HG02763 (cell line): ENCODE results near the gene RFC5.
A peak's percentile ranks its signal among the peaks of the same experiment; 100 is the strongest.
"Not testable (repeated sequence)": the region's sequence is repeated elsewhere in the genome, so short reads cannot be mapped to it uniquely, and the experiment has no call there.

ENCODE experiments used
- ATAC-seq: cut with Tn5 transposase; IDR thresholded peaks from one replicate; pipeline ENCODE4 v1.9.1; 2021; ENCODE audit warnings: mild to moderate bottlenecking, moderate library complexity; ENCODE audit not compliant: unreplicated experiment

The RFC5 gene

GRCh38 chr12:118013283-118013682 lies 3.2 kb upstream of the RFC5 start:
- ATAC-seq: no peak

- no peak for ATAC-seq
These were observed 1.2 kb upstream of the RFC5 start for GRCh38 chr12:118015306-118015705.

GRCh38 chr12:118015944-118016343 lies 559 bp upstream of the RFC5 start:
- ATAC-seq: no peak

GRCh38 chr12:118017926-118018325 lies 1.4 kb downstream of the RFC5 start:
- ATAC-seq: no peak

GRCh38 chr12:118020036-118020435 lies 3.5 kb downstream of the RFC5 start:
- no peak for ATAC-seq

GRCh38 chr12:118022097-118022727 lies 5.7 kb downstream of the RFC5 start:
- ATAC-seq: not testable (repeated sequence)

- ATAC-seq: no peak
These were observed 6.2 kb downstream of the RFC5 start for GRCh38 chr12:118022728-118023109.

- ATAC-seq: no peak
These were observed 6.9 kb downstream of the RFC5 start for GRCh38 chr12:118023301-118023860.

- ATAC-seq: no peak
These were observed 8.7 kb downstream of the RFC5 start for GRCh38 chr12:118025168-118025567.

- no peak for ATAC-seq
These were observed 12.7 kb downstream of the RFC5 start for GRCh38 chr12:118029166-118029565.

- no peak for ATAC-seq
These were observed 15.7 kb downstream of the RFC5 start for GRCh38 chr12:118032188-118032587.

- ATAC-seq: no peak
These were observed 16.8 kb downstream of the RFC5 start for GRCh38 chr12:118033323-118033722.

GRCh38 chr12:118033902-118034301 lies 17.4 kb downstream of the RFC5 start:
- no peak for ATAC-seq

GRCh38 chr12:118034429-118035189 lies 18.1 kb downstream of the RFC5 start:
- ATAC-seq: no peak

- ATAC-seq: peak; percentile 65
These were observed 18.9 kb downstream of the RFC5 start for GRCh38 chr12:118035190-118036041.

- no peak for ATAC-seq
These were observed 20.3 kb downstream of the RFC5 start for GRCh38 chr12:118036672-118037411.

- ATAC-seq: no peak
These were observed 21.6 kb downstream of the RFC5 start for GRCh38 chr12:118038137-118038536.

GRCh38 chr12:118042091-118042490 lies 25.6 kb downstream of the RFC5 start:
- ATAC-seq: no peak

- ATAC-seq: no peak
These were observed 27.6 kb downstream of the RFC5 start for GRCh38 chr12:118044075-118044474.

- ATAC-seq: no peak
These were observed 28.1 kb downstream of the RFC5 start for GRCh38 chr12:118044577-118044976.

GRCh38 chr12:118046430-118046829 lies 29.9 kb downstream of the RFC5 start:
- ATAC-seq: no peak
